MCF 10A (cell line): ENCODE data around the gene SLC25A1. TPM values are rescaled to one million over a fixed set of nuclear protein-coding genes. Genes with fewer than 3 reads are reported as not detected.

Experiments
- BruUV-seq: library from RNA; stranded (reverse); fragments of 400-500 nt; replicated peaks from 2 replicates; lab custom pipeline; 2021; lab: Mats Ljungman, UMichigan
- CTCF ChIA-PET: fragments of 300-600 bp; sonication (Branson Sonifier 250); formaldehyde crosslinking; extraction: SDS; loops from one replicate; lab custom pipeline; 2021; ENCODE audit warnings: antibody characterized with exemption, inconsistent platforms; lab: Yijun Ruan, JAX
- POLR2A ChIA-PET: fragments of 300-600, 350-650 bp; sonication (Branson Sonifier 250); formaldehyde crosslinking; extraction: SDS; loops from one replicate; lab custom pipeline; 2020; ENCODE audit warnings: antibody characterized with exemption, inconsistent platforms; lab: Yijun Ruan, JAX
- DNase-seq: peaks from one replicate; pipeline ENCODE4 v3.0.0-alpha.2; 2018; ENCODE audit not compliant: unreplicated experiment
- H3K27ac Mint-ChIP-seq: one replicate; pipeline ENCODE4 v1.8.0; 2022; ENCODE audit warnings: mild to moderate bottlenecking, low read depth, mixed read lengths; ENCODE audit not compliant: unreplicated experiment
- H3K27me3 Mint-ChIP-seq: one replicate; pipeline ENCODE4 v1.8.0; 2022; ENCODE audit warnings: mixed read lengths; ENCODE audit not compliant: insufficient read depth, unreplicated experiment
- H3K36me3 Mint-ChIP-seq: one replicate; pipeline ENCODE4 v1.8.0; 2022; ENCODE audit warnings: mild to moderate bottlenecking, moderate library complexity, mixed read lengths; ENCODE audit not compliant: insufficient read depth, unreplicated experiment
- H3K4me1 Mint-ChIP-seq: one replicate; pipeline ENCODE4 v1.8.0; 2022; ENCODE audit warnings: mixed read lengths; ENCODE audit not compliant: insufficient read depth, unreplicated experiment
- H3K4me3 Mint-ChIP-seq: one replicate; pipeline ENCODE4 v1.8.0; 2022; ENCODE audit warnings: mild to moderate bottlenecking, moderate library complexity, mixed read lengths; ENCODE audit not compliant: unreplicated experiment
- H3K9me3 Mint-ChIP-seq: one replicate; pipeline ENCODE4 v1.8.0; 2022; ENCODE audit warnings: mixed read lengths; ENCODE audit not compliant: unreplicated experiment
- CTCF ChIP-seq: fragments of 200-600 bp; IDR thresholded peaks from one replicate; pipeline ENCODE4 v1.8.0; 2022; ENCODE audit warnings: antibody characterized with exemption, mild to moderate bottlenecking; ENCODE audit not compliant: unreplicated experiment
- intact Hi-C: fragments of 100-400 bp; cut with micrococcal nuclease; formaldehyde crosslinking; loops from 2 replicates; pipeline ENCODE4 v1.14.1; 2022
- total RNA-seq: library from RNA; stranded (reverse); gene quantifications from 2 replicates; pipeline ENCODE4 v1.2.3, GENCODE V29; 2022

Gene SLC25A1
- total RNA-seq, 1 experiment from 2014 or later = 53.9 TPM

- Mint-ChIP-seq H3K4me3 (no peak overlapping the region), H3K27ac (no peak overlapping the region), H3K36me3 (peaks cover 58% of the 10 kb centered on the region), H3K27me3 (no peaks in the 10 kb centered on the region), H3K4me1 (no peaks in the 10 kb centered on the region), H3K9me3 (no peaks in the 10 kb centered on the region)
- no peak for TF ChIP-seq CTCF
- ChIA-PET CTCF (interaction anchor here (0.5 kb wide), 1 partner anchor 15 kb away, joined by 3 read pairs; the partner anchor contains the start of gene DGCR2), POLR2A (no interaction called here)
- no TSS peak for BruUV-seq
- no peak for DNase-seq
- intact Hi-C loops = no loop called here
Observed at GRCh38 chr22:19136915-19137314, 41.6 kb downstream of the SLC25A1 start.

- BruUV-seq = no TSS peak
- Mint-ChIP-seq H3K4me1 (peaks cover 2% of the 10 kb centered on the region), H3K27ac (no peak overlapping the region), H3K27me3 (no peaks in the 10 kb centered on the region), H3K4me3 (no peak overlapping the region), H3K9me3 (no peaks in the 10 kb centered on the region), H3K36me3 (peaks cover 44% of the 10 kb centered on the region)
- DNase-seq = no peak
- CTCF ChIA-PET = interaction anchor here (1.2 kb wide), 1 partner anchor 10 kb away, joined by 3 read pairs; the partner anchor contains the start of gene ESS2
- intact Hi-C loops = no loop called here
- POLR2A ChIA-PET = interaction anchor here (0.8 to 1.7 kb wide), 3 partner anchors 9 to 13 kb away, joined by 3 to 5 read pairs (median 4); partner anchors contain the start of genes DGCR2 and ESS2
- TF ChIP-seq CTCF = no peak
Observed at GRCh38 chr22:19134874-19135273, 43.7 kb downstream of the SLC25A1 start.

- peaks cover 39% of the 10 kb centered on the region for H3K36me3 Mint-ChIP-seq
- no TSS peak for BruUV-seq
- CTCF ChIA-PET = interaction anchor here (1.4 kb wide), 1 partner anchor 10 kb away, joined by 5 read pairs; the partner anchor contains the start of gene ESS2
Observed at GRCh38 chr22:19134176-19134831, 44.2 kb downstream of the SLC25A1 start.

More at GRCh38 chr22:19134176-19134831, 44.2 kb downstream of the SLC25A1 start:
- peaks cover 8% of the 10 kb centered on the region for H3K4me1 Mint-ChIP-seq
- H3K9me3 Mint-ChIP-seq = no peaks in the 10 kb centered on the region
- POLR2A ChIA-PET = interaction anchor here (0.6 to 1.7 kb wide), 4 partner anchors 9 to 80 kb away, joined by 3 to 5 read pairs (median 4); partner anchors contain the start of genes DGCR2 and ESS2
- no peak for TF ChIP-seq CTCF
- H3K27me3 Mint-ChIP-seq = no peaks in the 10 kb centered on the region
- no peak overlapping the region for H3K27ac Mint-ChIP-seq
- intact Hi-C loops = no loop called here
- DNase-seq = no peak
- H3K4me3 Mint-ChIP-seq = no peak overlapping the region
